AG09309 (cell line): ENCODE results near the gene C1QTNF8.

ENCODE experiments used
- DNase-seq: peaks from one replicate; pipeline ENCODE4 v3.0.0-alpha.2; 2010; ENCODE audit warnings: low read depth
- H3K4me3 ChIP-seq: 2 replicates; pipeline ENCODE4 v1.5.1; 2011; ENCODE audit warnings: mild to moderate bottlenecking, low read depth, low read length, moderate library complexity; ENCODE audit not compliant: control insufficient read depth
- CTCF ChIP-seq: IDR thresholded peaks from 2 replicates; pipeline ENCODE4 v1.5.1; 2011; ENCODE audit warnings: mild to moderate bottlenecking, low read depth, low read length, inconsistent platforms; ENCODE audit not compliant: insufficient read depth, control insufficient read depth; ENCODE audit errors: missing control alignments

The C1QTNF8 gene

GRCh38 chr16:1082266-1082951 is 13.6 kb downstream of the C1QTNF8 start:
- H3K4me3 ChIP-seq = no peak overlapping the region
- TF ChIP-seq CTCF = no peak
- DNase-seq = no peak

GRCh38 chr16:1081734-1082265 is 14.2 kb downstream of the C1QTNF8 start:
- H3K4me3 ChIP-seq = no peak overlapping the region
- DNase-seq = no peak
- no peak for TF ChIP-seq CTCF

GRCh38 chr16:1080801-1081733 is 15.0 kb downstream of the C1QTNF8 start:
- no peak for DNase-seq
- no peak for TF ChIP-seq CTCF
- no peak overlapping the region for H3K4me3 ChIP-seq

DNA sequence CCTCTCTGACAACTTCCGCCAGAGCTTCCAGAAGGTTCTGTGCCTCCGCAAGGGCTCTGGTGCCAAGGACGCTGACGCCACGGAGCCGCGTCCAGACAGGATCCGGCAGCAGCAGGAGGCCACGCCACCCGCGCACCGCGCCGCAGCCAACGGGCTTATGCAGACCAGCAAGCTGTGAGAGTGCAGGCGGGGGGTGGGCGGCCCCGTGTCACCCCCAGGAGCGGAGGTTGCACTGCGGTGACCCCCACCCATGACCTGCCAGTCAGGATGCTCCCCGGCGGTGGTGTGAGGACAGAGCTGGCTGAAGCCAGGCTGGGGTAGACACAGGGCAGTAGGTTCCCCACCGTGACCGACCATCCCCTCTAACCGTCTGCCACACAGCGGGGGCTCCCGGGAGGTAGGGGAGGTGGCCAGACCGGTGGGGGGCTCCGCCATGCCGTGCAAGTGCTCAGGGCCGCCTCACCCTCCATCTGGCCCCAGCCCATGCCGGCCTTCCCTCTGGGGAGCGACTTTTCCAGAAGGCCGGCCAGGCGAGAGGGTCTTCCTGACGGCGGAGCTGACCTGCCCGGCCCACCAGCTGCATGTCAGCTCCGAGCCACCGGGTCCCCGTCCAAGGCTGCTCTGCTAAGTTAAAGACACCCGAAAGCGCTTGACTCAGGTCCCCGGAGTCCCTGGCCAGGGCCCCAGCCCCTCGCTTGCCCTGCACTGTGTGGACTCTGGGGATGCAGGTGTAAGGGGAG is 16.1 kb downstream of the C1QTNF8 start:
- no peak overlapping the region for H3K4me3 ChIP-seq
- DNase-seq = no peak
- no peak for TF ChIP-seq CTCF

DNA sequence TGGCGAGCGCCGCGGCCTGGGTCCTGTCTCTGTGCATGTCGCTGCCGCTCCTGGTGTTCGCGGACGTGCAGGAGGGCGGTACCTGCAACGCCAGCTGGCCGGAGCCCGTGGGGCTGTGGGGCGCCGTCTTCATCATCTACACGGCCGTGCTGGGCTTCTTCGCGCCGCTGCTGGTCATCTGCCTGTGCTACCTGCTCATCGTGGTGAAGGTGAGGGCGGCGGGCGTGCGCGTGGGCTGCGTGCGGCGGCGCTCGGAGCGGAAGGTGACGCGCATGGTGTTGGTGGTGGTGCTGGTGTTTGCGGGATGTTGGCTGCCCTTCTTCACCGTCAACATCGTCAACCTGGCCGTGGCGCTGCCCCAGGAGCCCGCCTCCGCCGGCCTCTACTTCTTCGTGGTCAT is 16.7 kb downstream of the C1QTNF8 start:
- TF ChIP-seq CTCF = no peak
- DNase-seq = no peak
- H3K4me3 ChIP-seq = no peak overlapping the region

GRCh38 chr16:1078579-1079021 is 17.4 kb downstream of the C1QTNF8 start:
- no peak for TF ChIP-seq CTCF
- no peak overlapping the region for H3K4me3 ChIP-seq
- DNase-seq = no peak
